GM12875 (cell line): ENCODE measurements around the gene ANKRD9.

Experiments
- H3K4me3 ChIP-seq: one replicate; pipeline ENCODE4 v1.5.1; 2011; ENCODE audit warnings: low read depth, low read length, control low read depth
- CTCF ChIP-seq: IDR thresholded peaks from 2 replicates; pipeline ENCODE4 v1.5.1; 2011; ENCODE audit warnings: low read depth, mild to moderate bottlenecking, control low read depth, inconsistent platforms, low read length, moderate library complexity, borderline replicate concordance; ENCODE audit not compliant: insufficient read depth

ANKRD9 gene

DNA sequence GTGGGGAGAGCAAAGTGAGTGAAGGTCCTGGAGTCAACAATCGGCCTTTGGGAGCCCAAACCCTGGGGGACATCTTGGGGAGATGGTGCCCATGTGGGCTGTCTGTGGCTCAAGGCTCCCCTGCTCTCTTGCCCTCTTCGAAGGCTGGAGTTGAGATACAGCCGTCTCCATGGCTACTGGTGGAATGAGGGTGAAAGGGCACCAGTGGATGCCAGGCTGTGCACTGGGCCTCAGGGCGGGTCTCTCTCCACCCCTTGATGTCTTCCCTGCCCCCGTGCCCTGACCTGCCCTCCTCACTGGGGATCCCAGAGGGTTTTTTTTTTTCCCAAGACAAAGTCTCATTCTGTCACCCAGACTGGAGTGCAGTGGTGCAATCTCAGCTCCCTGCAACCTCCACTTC lies 2.0 kb upstream of the ANKRD9 start:
- no peak overlapping the region for H3K4me3 ChIP-seq
- TF ChIP-seq CTCF: no peak

DNA sequence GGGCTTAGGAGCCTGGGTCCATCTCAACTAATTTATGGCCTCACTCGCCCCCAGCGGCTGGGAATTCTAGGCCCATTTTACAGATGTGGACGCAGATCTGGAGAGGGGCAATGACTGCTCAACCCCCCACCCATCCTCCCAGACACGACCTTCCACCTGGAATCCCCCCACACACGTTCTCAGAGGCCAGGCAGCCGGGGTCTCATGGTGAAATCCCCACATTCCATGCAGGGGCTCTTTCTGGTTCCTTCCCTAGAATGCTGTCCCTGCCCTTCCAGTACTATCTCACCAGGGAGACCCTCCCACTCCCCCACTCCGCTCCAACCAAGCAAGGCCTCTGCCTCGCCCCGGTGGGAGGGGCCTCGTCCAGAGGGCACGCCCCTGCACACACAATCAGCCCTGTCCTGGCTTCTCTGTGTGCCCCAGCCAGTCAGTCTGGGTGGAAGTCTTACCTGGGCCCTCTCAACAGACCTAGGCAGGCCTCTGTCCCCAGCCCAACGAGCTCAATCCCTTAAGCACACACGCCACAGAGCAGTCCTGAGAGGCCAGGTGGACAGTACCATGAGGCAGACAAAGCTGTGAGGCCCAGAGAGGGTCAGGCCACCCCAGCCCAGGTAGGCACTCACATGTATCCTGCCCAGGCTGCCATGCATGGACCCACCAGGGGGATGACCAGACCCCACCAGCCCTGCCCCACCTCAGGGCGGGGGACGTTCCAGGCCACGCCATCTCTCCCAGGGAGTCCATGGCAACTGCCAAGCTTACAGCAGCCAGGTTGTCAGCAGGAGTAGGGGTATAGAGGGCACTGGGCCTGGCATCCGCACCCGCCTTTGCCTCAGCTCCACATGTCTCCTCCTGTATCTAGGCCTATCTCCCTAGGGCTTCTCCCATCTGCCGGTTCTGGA lies 1.3 kb upstream of the ANKRD9 start:
- TF ChIP-seq CTCF: no peak
- peak overlapping the region; percentile 77 for H3K4me3 ChIP-seq

- H3K4me3 ChIP-seq: peak overlapping the region; percentile 77
- no peak for TF ChIP-seq CTCF
These were observed 516 bp downstream of the ANKRD9 start for GRCh38 chr14:102508774-102509745.

- TF ChIP-seq CTCF: no peak
- H3K4me3 ChIP-seq: no peak overlapping the region
These were observed 1.2 kb downstream of the ANKRD9 start for GRCh38 chr14:102508410-102508773.

DNA sequence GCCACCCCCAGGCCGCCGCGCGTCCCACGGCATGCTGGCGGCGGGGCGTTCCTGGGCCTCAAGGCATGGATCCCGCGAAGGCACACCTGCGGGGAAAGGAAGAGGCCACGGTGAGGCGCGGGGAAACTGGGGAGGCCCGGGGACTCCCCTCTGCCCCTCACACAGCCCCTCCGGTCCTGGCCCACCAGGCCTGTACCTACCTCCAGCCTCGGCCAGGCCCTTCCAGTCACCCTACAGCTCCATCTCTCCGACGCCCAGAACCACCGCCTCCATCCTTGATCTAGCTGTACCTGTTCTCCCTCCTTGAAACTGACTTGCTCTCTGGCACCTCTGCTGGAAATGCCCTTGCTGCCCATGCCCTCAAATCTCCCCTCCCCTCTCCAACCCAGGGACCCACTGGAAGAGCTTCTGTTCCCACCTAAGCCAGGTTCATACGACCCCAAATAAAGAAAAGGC lies 1.7 kb downstream of the ANKRD9 start:
- no peak overlapping the region for H3K4me3 ChIP-seq
- peak; percentile 10; the same call in 1 of the 2 replicates for TF ChIP-seq CTCF

DNA sequence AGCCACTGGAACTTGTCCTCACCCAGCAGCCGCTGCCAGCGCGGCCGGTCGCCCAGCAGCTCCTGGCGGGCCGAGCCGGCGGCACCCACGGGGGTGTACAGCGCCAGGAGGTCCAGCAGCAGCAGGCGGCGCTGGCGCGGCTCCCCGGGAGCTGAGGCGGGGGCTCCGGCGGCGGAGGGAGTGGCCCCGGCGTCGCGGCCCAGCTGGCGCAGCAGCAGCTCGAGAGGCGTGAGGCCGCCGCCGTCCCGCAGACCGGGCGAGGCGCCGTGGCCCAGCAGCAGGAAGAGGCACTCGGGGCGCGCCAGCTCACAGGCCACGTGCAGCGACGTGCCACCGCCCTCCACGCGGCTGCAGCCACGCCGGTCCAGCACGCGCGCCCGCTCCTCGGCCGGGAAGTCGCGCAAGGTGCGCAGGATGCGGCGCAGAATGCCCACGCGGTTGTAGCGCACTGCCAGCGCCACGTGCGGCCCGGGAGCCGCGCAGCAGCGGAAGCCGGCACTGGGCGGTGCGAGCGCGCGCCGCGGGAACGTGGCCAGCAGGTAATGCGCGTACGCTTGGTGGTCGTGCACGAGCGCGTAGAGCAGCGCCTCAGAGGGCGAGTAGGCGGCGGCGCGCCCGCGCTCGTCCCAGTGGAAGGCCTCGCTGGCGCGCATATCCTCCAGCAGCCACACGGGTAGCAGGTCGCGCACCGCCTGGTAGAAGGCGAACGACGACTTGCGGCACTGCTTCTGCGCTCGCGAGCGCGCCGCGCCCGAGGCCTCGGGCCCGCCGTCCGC lies 2.3 kb downstream of the ANKRD9 start:
- no peak for TF ChIP-seq CTCF
- no peak overlapping the region for H3K4me3 ChIP-seq
